AG09309 (cell line): ENCODE data around the gene SMTN.

Source experiments
- DNase-seq: peaks from one replicate; pipeline ENCODE4 v3.0.0-alpha.2; 2010; ENCODE audit warnings: low read depth
- H3K4me3 ChIP-seq: 2 replicates; pipeline ENCODE4 v1.5.1; 2011; ENCODE audit warnings: mild to moderate bottlenecking, low read depth, low read length, moderate library complexity; ENCODE audit not compliant: control insufficient read depth
- TF ChIP-seq, protein P1 (sequence below): IDR thresholded peaks from 2 replicates; pipeline ENCODE4 v1.5.1; 2011; ENCODE audit warnings: mild to moderate bottlenecking, low read depth, low read length, inconsistent platforms; ENCODE audit not compliant: insufficient read depth, control insufficient read depth; ENCODE audit errors: missing control alignments

SMTN gene

DNA sequence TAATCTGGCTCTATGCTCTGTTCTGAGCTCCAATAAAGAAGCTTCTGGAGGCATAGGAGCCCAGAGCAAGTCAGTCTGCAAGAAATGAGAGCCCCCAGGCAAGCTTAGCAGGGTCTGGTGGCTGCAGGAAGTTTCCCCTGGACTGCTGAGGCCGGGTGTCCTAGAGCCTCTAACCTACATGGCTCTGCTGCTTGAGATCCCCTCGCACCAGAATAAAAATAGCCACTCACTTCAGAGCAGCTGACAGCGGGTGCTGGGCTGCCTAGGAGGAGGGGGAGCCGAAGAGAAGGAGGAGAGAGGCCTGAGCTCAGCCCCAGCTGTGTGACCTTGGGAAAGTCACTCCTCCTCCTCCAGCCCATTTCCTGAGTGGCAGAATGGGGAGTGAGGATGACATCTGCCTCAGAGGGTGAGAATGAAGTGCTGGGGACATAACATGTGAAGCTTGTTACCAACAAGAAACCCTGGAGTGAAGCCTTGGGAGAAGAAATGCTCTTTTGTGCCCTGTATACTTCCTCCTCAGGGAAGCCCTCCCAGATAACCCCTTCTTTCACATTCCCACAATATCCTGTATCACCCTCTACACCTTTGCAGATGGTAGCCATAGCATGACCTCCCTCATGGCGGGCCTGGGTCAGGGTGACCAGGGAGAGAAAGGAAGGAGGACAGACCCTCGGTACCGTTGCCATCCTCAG, 38.1 kb downstream of the SMTN start:
- H3K4me3 ChIP-seq, result no peak overlapping the region
- TF ChIP-seq, protein P1, sequence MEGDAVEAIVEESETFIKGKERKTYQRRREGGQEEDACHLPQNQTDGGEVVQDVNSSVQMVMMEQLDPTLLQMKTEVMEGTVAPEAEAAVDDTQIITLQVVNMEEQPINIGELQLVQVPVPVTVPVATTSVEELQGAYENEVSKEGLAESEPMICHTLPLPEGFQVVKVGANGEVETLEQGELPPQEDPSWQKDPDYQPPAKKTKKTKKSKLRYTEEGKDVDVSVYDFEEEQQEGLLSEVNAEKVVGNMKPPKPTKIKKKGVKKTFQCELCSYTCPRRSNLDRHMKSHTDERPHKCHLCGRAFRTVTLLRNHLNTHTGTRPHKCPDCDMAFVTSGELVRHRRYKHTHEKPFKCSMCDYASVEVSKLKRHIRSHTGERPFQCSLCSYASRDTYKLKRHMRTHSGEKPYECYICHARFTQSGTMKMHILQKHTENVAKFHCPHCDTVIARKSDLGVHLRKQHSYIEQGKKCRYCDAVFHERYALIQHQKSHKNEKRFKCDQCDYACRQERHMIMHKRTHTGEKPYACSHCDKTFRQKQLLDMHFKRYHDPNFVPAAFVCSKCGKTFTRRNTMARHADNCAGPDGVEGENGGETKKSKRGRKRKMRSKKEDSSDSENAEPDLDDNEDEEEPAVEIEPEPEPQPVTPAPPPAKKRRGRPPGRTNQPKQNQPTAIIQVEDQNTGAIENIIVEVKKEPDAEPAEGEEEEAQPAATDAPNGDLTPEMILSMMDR, result no peak
- no peak for DNase-seq

DNA sequence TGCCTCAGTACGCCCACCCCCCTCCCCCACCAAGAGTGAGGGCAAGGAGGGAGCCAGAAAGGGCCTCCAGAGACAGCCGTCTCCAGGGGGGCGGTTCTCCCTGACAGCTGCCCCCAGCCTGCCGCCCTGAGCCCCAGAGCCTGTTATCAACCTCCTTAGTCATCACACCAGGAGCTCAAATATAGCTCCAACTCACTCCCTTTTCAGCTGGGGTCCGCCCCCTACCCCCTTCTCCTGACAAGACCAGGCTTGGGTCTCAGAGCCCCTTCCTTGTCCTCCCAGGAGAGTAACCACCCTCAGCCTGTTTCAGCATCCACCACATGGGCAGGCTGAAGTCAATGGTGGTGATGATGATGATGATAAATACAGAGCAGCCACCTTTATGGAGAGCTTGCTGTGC, 39.1 kb downstream of the SMTN start:
- TF ChIP-seq, protein P1, result no peak
- no peak for DNase-seq
- no peak overlapping the region for H3K4me3 ChIP-seq

DNA sequence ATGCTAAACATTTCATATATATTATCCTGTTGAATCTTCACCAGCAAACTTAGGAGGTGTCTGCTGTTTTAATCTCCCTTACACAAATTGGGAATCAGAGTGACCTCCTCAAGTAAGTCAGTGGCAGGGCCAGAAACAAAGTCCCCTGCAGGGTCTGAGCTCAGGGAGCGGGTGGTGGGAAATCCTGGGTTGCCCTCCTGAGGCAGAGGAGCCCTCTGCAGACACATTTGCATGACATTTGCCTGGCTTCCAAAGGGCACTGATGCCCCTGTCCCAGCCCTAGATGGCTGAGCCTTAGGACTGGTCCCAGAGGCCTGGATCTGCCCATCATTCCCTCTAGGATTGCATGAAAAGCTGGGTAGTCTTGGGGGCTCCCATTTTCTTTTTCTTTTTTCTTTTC, 39.5 kb downstream of the SMTN start:
- DNase-seq, result no peak
- no peak overlapping the region for H3K4me3 ChIP-seq
- TF ChIP-seq, protein P1, result no peak

DNA sequence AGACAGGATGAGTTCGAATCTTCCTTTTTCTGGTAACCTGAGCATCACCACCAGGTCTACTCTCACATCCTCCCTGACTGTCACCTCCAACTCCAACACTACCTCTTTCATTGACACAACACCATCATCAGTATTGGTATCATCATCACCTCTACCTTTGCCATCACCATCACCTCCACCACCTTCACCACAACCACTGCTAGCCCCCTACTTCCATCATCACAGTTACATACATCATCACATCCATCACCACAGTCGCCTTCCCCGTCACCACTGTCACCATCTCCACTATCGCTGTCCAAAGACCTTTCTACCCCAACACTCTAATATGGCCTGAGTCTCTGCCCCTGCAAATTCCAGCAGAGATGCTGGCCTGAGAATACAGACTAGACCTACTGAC, 40.3 kb downstream of the SMTN start:
- no peak for DNase-seq
- H3K4me3 ChIP-seq, result no peak overlapping the region
- TF ChIP-seq, protein P1, result no peak

DNA sequence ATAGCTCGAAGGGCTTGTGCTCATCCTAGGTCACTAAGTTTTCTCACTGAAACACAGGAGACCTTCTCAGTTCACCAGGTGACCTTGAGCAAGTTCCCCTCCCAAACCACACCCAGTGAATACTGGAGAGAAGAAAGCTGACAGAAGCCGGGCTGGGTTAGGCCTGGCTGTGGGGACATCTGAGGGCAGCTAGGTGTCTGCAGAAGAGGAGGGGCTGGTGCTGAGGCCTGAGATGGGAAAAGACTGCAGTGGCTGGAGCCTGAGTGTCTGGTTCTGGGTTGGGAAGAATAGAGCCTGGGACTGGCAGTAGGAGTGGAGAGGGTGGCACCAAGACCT, 41.0 kb downstream of the SMTN start:
- TF ChIP-seq, protein P1, result no peak
- H3K4me3 ChIP-seq, result no peak overlapping the region
- no peak for DNase-seq

DNA sequence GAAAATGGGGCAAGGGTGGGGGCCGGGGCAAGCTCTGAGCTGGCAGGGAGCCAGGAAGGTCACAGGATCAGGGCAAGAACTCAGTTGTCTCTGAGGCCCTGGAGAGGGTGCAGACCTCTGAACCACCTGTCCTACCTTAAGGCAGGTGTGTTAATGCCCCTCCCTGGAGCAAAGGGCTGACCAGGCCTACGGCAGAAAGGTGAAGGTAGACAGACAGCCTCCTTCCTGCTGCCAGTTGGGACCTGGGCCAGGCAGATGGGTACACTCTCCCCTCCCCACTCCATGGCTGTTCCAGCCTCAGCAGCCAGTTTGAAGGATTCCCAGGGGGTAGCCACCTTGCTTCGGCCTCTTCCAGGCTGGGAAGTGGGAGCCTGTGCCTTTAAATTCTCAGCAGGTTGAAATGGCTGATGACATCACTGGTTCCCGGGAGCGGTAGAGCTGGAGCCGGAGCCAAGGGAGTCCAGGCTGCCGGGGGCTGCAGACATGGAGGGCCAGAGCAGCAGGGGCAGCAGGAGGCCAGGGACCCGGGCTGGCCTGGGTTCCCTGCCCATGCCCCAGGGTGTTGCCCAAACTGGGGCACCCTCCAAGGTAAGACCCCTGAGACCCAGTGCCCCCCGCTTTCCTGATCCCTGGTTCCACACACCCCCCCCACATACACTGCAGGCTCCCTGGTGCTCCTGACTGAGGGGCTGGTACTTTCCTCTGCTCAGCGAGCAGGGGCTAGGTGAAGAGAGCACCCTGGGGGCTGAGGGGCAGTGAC, 41.6 kb downstream of the SMTN start, which contains the start of gene INPP5J:
TSS of gene INPP5J (plus strand) at position 435 of the 760 bp plus-strand sequence. CDS start at position 484, 49 bp downstream.
- DNase-seq, result no peak
- peak within 1 kb of the TSS; percentile 44 for H3K4me3 ChIP-seq
- TF ChIP-seq, protein P1, result no peak
